ENCODE data around the gene PCSK7. TPM values are rescaled to one million over a fixed set of nuclear protein-coding genes. Genes with fewer than 3 reads are reported as not detected.

PCSK7 gene
- total RNA-seq, 1 experiment from 2014 or later = 50.7 TPM

GRCh38 chr11:117220568-117220967, 11.3 kb downstream of the PCSK7 start:
- H3T11ph ChIP-seq (ENCODE audit: low read length) = no peak overlapping the region
- no peak overlapping the region for H2AK5ac ChIP-seq (ENCODE audit: insufficient read length, low read length)
- no peaks in the 10 kb centered on the region for H3K9me3 ChIP-seq (ENCODE audit: control insufficient read depth, low read depth, low read length)
- no peaks in the 10 kb centered on the region for H3K23me2 ChIP-seq (ENCODE audit: insufficient read length, low read depth, low read length, poor library complexity, severe bottlenecking)
- no peaks in the 10 kb centered on the region for H3K79me1 ChIP-seq (ENCODE audit: insufficient read depth, low read depth, low read length, poor library complexity, severe bottlenecking)
- no peaks in the 10 kb centered on the region for H3K4me1 ChIP-seq (ENCODE audit: insufficient read depth, low read length)
- Mint-ChIP-seq H3K4me3 (no peak overlapping the region), H3K9me3 (no peaks in the 10 kb centered on the region), H3K36me3 (ENCODE audit: insufficient read depth in 1 of 3, low read depth in 3 of 3) (peaks cover 7 to 72% (median 35%) of the 10 kb centered on the region in 3 experiments), H3K4me1 (peaks cover 3 to 6% of the 10 kb centered on the region in 2 experiments), H3K27ac (0 out of 7 replicates have a peak overlapping the region, but pooled peaks of 1 of the 3 experiments have one; percentile 74), H3K27me3 (ENCODE audit: low read depth) (no peaks in the 10 kb centered on the region)
- no peak overlapping the region for H3K4ac ChIP-seq (ENCODE audit: low read depth, low read length)
- H3K23ac ChIP-seq (ENCODE audit: insufficient read length, low read depth, low read length) = no peak overlapping the region
- no peak overlapping the region for H4K8ac ChIP-seq (replicated peaks; ENCODE audit: insufficient read length, low read depth, low read length)
- H3K79me2 ChIP-seq (ENCODE audit: insufficient read depth, low read length) = no peaks in the 10 kb centered on the region
- H3K14ac ChIP-seq (ENCODE audit: insufficient read depth, low read length) = no peak overlapping the region
- no peak overlapping the region for H2BK12ac ChIP-seq (ENCODE audit: insufficient read length, low read depth, low read length)
- H3K27ac ChIP-seq (ENCODE audit: insufficient read length, low read depth, low read length) = no peak overlapping the region
- no peaks in the 10 kb centered on the region for H4K20me1 ChIP-seq (ENCODE audit: control insufficient read depth, insufficient read depth, insufficient read length)
- H4K5ac ChIP-seq (ENCODE audit: insufficient read length, low read depth, low read length) = no peak overlapping the region
- H2BK15ac ChIP-seq (ENCODE audit: low read depth, low read length) = no peak overlapping the region
- no peak for DNase-seq
- H3K27me3 ChIP-seq (ENCODE audit: insufficient read depth, low read length) = no peaks in the 10 kb centered on the region
- TF ChIP-seq CTCF (conservative IDR thresholded peaks at IDR 0.05) = no peak
- no peak overlapping the region for H2BK20ac ChIP-seq (ENCODE audit: low read depth, low read length, poor library complexity, severe bottlenecking)
- H3K4me2 ChIP-seq (ENCODE audit: insufficient read depth, insufficient read length, low read length) = no peak overlapping the region
- no peak overlapping the region for H4K91ac ChIP-seq (ENCODE audit: insufficient read length, low read depth, low read length)
- no peak overlapping the region for H3K18ac ChIP-seq (ENCODE audit: insufficient read length, low read depth, low read length)
- H3K9ac ChIP-seq (ENCODE audit: extremely low read depth, insufficient read length, low read length) = no peak overlapping the region
- no CpG with 5 or more reads among the region's 9 CpGs for whole genome bisulfite sequencing (ENCODE audit: extremely low coverage, insufficient read length, low lambda C conversion rate)
- no peak overlapping the region for H2AFZ ChIP-seq (ENCODE audit: low read length)
- no peak overlapping the region for H2BK120ac ChIP-seq (ENCODE audit: low read depth, low read length, poor library complexity, severe bottlenecking)
- H3K56ac ChIP-seq (ENCODE audit: insufficient read length, low read depth, low read length) = no peak overlapping the region
- no peak overlapping the region for H2BK5ac ChIP-seq (ENCODE audit: insufficient read length, low read length)
